K562 (cell line): Measurements from ENCODE around the gene RNASE7. TPM values are rescaled to one million over a fixed set of nuclear protein-coding genes. Genes with fewer than 3 reads are reported as not detected.

Experiments
- CUX1 ChIP-seq: fragments of 200-800 bp; sonication (Bioruptor generic); IDR thresholded peaks from 2 replicates; pipeline ENCODE4 v1.6.1; 2016; ENCODE audit warnings: missing genetic modification characterization, missing compliant biosample characterization
- GTF2E2 ChIP-seq: fragments of 200-800 bp; sonication (Bioruptor generic); IDR thresholded peaks from 2 replicates; pipeline ENCODE4 v1.6.1; 2016; ENCODE audit warnings: missing genetic modification characterization, missing compliant biosample characterization
- TFE3 ChIP-seq: fragments of 450-650 bp; formaldehyde crosslinking; IDR thresholded peaks from 2 replicates; pipeline ENCODE4 v1.4.0; 2020; ENCODE audit warnings: mild to moderate bottlenecking, mixed read lengths
- ZNF830 ChIP-seq: fragments of 250-450 bp; sonication (Bioruptor Pico); IDR thresholded peaks from 2 replicates; pipeline ENCODE4 v1.5.0; 2021; ENCODE audit warnings: mild to moderate bottlenecking
- polyA plus RNA-seq, 8 experiments: library from polyadenylated mRNA; depleted of rRNA in 4 of 8; stranded (reverse) in 5 of 8; unstranded in 3 of 8; fragments of >200 nt; fragmentation: Nextera tagmentation in 2 of 8; fragmentation: Illumina TruSeq in 1 of 8; extraction: Ambion mirVana in 2 of 8; extraction: Trizol in 1 of 8; gene quantifications; 2 replicates each; pipeline versions ENCODE4 v1.2.1 to v1.2.3, GENCODE V29; 2011 to 2014; ENCODE audit warnings: inconsistent platforms in 1 of 8, missing spikeins in 1 of 8
- total RNA-seq, 7 experiments: library from RNA; depleted of rRNA in 6 of 7; stranded (reverse); fragments of >200 nt in 6 of 7; fragmentation: Illumina TruSeq in 2 of 7; extraction: Trizol in 2 of 7; gene quantifications; 2 replicates each; pipeline versions ENCODE4 v1.2.1 to v1.2.3, GENCODE V29; 2011 to 2021; ENCODE audit warnings: low replicate concordance in 1 of 7

Gene RNASE7
- total and polyA plus RNA-seq, 9 of the 15 experiments (the other 6 are each of a cell fraction or from before 2014, with no cell fraction given) = not detected

- TF ChIP-seq ZNF830 (no peak), CUX1 (CRISPR knock-in tag) (no peak), GTF2E2 (tag) (no peak), TFE3 (CRISPR knock-in tag) (no peak)
These were observed 11.3 kb downstream of the RNASE7 start (continued) for GRCh38 chr14:21053184-21054122.
